DOHH2 (cell line): ENCODE results near the gene MICAL3.
A peak's percentile ranks its signal among the peaks of the same experiment; 100 is the strongest.

Experiments
- EZH2phosphoT487 ChIP-seq: fragments of 200-600 bp; sonication (generic); IDR thresholded peaks from 2 replicates; pipeline ENCODE4 v1.6.1; 2017; ENCODE audit warnings: borderline replicate concordance, mild to moderate bottlenecking, antibody characterized with exemption, low read length, moderate library complexity, mixed read lengths
- TF ChIP-seq, protein P1 (sequence below): fragments of 200-600 bp; sonication (generic); IDR thresholded peaks from one replicate; pipeline ENCODE4 v1.5.1; 2014; ENCODE audit warnings: antibody characterized with exemption, mild to moderate bottlenecking, low read depth, low read length; ENCODE audit not compliant: poor library complexity, severe bottlenecking

- TF ChIP-seq EZH2phosphoT487: no peak
- TF ChIP-seq, protein P1, sequence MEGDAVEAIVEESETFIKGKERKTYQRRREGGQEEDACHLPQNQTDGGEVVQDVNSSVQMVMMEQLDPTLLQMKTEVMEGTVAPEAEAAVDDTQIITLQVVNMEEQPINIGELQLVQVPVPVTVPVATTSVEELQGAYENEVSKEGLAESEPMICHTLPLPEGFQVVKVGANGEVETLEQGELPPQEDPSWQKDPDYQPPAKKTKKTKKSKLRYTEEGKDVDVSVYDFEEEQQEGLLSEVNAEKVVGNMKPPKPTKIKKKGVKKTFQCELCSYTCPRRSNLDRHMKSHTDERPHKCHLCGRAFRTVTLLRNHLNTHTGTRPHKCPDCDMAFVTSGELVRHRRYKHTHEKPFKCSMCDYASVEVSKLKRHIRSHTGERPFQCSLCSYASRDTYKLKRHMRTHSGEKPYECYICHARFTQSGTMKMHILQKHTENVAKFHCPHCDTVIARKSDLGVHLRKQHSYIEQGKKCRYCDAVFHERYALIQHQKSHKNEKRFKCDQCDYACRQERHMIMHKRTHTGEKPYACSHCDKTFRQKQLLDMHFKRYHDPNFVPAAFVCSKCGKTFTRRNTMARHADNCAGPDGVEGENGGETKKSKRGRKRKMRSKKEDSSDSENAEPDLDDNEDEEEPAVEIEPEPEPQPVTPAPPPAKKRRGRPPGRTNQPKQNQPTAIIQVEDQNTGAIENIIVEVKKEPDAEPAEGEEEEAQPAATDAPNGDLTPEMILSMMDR: peak; percentile 97
Observed at GRCh38 chr22:17830043-17830961, 194.1 kb downstream of the MICAL3 start.
